GM18909 (cell line): ENCODE measurements around the gene FIBP.

Experiments used
- ATAC-seq: cut with Tn5 transposase; IDR thresholded peaks from one replicate; pipeline ENCODE4 v1.9.1; 2021; ENCODE audit warnings: mild to moderate bottlenecking; ENCODE audit not compliant: unreplicated experiment, poor library complexity

FIBP gene

DNA sequence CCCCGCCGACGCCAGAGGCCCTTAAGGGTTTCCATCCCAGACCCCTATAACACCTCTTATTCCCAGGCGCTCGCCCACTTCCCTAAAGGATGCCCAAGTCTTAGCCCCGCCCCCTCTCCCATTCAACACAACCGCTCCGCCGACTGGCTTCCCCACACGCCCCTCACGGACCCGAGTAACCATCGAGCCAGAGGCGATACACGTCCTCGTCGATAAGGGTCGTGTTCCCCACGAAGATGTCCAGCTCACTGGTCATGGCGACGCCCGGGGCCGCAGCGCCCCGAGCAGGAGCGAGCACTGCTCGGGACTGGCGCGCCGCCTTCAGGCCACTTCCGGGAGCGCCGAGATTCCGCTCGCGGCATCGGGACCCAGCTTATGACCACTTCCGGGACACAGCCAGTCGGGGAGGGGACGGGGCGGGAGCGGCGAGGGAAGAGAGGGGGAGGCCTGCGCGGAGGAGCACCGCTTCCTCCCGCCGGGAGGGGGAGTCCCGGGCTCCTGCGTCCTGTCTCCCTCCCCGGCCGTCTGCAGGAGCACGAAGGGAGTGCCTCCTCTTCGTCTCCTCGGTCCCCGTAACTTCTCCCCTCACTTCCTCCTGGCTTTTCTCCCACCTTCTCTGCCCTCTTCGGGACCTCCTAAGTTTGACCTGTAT is at the start of gene FIBP:
Gene FIBP (minus strand): TSS at position 309 of the 652 bp plus-strand sequence. CDS start 53 bp downstream, at position 256.
- peak; percentile 45 for ATAC-seq

- ATAC-seq: no peak
These were observed 49.5 kb upstream of the FIBP start for GRCh38 chr11:65937766-65938165.

GRCh38 chr11:65934014-65934413 is 45.7 kb upstream of the FIBP start:
- ATAC-seq: no peak

DNA sequence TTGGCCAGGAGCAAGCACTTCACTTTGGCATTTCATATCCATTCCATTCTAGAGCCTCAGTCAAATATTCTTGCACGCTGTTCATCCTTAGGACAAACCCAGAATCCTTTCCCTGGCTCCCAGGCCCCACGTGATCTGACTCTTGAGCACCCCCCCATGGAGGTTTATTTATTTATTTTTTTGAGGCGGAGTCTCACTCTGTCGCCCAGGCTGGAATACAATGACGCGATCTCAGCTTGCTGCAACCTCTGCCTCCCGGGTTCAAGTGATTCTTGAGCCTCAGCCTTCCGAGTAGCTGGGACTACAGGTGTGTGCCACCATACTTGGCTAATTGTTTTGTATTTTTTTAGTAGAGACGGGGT is 44.3 kb upstream of the FIBP start:
- ATAC-seq: no peak

DNA sequence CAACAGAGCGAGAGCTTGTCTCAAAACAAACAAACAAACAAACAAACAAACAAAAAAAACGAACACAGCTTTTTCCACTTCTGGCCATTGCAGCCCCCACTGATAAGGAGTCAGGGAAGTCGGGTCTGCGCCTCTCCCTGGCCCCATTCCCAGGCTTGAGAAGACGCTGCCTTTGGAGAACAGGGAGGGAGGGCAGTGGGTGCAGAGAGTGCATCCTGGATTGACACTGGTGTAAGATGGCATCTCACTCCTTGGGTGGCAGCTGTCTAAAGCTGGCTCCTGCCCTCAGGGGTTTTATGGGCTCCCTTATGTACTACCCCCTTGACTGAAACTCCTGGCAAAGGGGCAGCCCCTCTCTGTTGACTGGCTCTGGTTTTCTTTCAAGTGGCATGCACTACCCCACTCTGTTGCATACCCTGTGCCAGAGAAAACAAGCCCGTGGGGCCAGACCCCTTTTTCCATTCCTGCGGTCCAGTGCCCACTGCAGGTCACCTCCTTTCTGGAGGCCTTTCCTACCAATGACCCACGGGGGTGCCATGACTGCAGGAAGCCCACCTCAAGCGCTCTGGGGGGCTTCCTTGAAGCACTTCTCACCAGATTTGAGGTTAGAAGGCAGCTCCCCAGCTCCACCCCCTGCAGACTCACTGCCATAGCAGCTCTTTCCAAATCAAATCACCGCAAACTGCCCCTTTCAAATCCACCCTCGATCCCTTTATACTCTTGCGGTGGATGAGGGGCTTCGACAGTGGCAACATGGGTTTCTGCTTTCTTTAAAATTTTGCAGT is 43.7 kb upstream of the FIBP start:
- ATAC-seq: no peak

GRCh38 chr11:65928667-65929066 is 40.4 kb upstream of the FIBP start:
- ATAC-seq: no peak

DNA sequence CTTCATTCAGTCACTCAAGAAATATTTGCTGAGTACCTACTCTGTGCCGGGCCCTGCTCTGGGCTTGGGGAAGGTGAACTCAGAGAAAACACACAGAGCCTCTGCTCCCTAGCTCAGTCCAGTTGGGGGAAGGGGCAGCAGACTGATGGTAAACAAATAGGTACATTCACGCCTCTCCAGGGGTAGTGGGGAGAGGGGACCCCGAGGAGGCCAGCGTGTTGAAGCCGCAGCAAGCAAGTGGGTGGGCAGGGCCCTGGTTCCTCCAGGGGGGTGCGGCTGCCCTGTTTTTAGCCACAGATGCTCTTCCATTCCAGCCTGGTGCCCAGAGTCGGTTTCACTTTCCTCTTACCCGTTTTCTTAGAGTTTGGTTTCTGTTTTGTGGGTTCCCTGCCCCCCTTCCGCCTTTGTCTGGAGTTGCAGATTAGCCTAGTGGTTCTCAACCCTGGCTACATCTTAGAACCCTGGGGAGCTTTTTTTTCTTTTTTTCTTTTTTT is 39.7 kb upstream of the FIBP start:
- peak; percentile 72 for ATAC-seq

- no peak for ATAC-seq
These were observed 37.1 kb upstream of the FIBP start for GRCh38 chr11:65925397-65925796.

GRCh38 chr11:65922565-65922964 is 34.3 kb upstream of the FIBP start:
- ATAC-seq: no peak

DNA sequence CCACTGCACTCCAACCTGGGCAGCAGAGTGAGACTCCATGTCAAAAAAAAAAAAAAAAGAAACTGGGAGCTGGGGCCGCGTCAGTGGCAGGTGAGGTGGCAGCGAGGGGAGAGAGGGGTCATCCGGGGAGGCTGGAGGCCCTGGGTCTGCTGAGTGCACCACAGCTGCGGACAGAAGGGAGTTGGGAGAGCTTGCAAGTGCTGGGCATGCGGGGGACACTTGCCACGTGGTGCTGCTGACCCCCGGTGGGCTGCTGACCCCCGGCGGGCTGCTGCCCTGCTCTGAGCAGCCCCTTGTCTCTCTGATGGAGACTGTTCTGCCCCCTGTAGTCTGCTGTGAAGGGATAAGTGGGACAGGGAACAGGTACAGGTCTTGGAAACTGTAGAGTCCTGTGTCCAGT is 33.6 kb upstream of the FIBP start:
- ATAC-seq: no peak

DNA sequence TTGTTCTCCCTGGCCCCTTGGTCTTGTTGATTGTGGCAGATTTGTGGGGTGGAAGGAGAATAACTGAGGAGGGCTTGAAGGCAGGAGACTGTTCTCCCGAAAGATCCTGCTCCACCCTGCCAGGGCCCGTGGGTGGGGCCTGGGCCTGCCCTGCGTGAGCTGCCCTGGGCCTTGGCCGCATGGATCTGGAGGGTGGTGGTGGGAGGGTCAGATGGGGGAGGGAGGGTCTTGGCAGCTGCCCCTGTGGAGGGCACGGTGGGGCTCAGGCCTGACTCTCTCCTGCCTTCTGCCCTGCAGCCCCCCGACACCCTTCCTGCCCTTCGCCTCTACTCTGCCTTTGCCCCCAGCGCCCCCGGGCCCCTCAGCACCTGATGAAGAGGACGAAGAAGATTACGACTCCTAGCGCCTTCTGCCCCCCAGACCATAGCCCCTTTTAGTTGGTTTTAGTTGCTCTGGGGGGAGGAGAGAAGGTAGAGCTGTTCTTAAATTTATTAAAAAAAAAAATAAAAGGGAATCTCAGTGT is 32.8 kb upstream of the FIBP start:
- ATAC-seq: no peak

DNA sequence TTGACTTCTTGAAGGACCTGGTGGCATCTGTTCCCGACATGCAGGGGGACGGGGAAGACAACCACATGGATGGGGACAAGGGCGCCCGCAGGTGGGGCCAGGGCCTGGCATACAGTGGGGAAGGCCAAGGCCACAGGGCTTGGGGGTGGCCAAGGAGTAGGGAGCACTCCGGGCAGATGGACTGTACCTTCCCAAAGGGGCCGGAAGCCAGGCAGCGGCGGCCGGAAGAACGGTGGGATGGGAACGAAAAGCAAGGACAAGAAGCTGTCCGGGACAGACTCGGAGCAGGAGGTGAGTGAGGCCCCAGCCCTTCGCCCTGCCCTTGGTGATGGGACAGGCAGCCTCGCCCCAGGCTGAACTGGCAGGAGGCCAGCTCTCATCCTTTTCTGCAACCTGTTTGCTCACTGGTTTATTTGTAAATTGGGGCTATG is 32.1 kb upstream of the FIBP start:
- ATAC-seq: no peak

GRCh38 chr11:65919573-65920371 is 31.5 kb upstream of the FIBP start:
- peak; percentile 44 for ATAC-seq

DNA sequence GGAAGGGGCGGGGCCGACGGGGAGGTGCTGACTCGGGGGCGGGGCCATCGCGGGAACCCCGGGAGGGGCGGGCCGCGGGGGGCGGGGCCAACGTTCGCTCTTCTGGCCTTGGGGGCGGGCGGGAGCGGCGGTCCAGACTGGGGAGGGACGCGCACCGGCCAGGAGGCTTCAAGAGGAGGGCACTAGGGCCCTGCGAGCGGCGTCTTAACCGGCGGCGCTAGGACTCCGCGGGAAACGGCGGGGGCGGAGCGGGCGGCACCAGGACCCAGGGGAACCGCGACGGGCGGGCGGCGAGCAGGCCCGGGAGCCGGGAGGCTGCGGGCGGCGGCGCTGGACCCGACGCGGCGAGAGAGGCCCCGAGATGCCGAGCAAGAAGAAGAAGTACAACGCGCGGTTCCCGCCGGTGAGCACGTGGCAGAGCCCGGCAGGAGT is 30.9 kb upstream of the FIBP start, which contains the start of gene DRAP1:
Gene DRAP1 (plus strand): TSS at position 286 of the 432 bp plus-strand sequence. CDS start 76 bp downstream, at position 362.
- ATAC-seq: peak; percentile 83

DNA sequence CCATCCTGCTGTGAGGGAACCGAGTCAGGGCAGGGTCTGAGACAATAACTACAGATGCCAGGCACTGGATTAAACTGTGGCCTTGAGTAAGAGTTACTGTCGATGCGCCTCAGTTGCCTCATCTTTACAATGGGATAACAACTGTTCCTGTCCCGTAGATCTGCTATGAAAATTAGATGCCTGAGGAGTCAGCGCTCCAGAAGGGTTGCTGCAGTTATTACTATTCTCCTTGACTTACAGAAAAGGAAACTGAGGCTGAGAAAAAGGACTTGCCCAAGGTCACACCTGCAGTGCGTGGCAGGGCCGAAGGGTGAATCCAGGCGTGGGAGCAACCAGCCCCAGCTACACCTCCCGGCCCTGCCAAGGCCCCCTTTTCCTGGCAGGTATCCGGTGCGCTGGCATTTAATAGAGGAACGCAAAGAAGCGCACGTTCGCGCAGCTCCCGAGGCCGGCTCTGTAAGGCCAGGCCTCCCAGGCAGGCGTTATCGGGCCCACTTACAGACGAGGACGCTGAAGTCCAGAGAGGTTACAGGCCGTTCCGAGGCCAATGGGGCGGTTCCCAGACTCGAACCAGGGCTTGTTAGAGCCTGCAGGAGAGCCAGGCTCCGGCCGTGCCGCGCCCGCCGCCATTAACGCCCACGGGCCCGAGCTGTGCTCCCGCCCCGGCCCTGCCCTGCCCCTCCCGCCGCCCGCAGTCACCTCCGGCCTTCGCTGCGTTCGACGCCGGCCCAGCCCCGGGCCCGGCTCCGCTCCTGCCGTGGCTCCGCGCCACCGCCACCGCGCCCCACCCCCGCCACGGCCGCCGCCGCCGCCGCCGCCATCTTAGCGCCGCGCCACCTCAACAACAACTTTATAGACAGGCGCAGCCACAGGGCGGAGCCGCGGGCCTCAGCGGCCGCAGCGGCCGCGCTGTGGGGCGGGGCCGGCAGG is 30.2 kb upstream of the FIBP start, which contains the start of gene C11orf68:
Gene C11orf68 (minus strand): TSS at position 852 of the 930 bp plus-strand sequence. CDS start 31 bp downstream, at position 821.
- peak; percentile 41 for ATAC-seq

DNA sequence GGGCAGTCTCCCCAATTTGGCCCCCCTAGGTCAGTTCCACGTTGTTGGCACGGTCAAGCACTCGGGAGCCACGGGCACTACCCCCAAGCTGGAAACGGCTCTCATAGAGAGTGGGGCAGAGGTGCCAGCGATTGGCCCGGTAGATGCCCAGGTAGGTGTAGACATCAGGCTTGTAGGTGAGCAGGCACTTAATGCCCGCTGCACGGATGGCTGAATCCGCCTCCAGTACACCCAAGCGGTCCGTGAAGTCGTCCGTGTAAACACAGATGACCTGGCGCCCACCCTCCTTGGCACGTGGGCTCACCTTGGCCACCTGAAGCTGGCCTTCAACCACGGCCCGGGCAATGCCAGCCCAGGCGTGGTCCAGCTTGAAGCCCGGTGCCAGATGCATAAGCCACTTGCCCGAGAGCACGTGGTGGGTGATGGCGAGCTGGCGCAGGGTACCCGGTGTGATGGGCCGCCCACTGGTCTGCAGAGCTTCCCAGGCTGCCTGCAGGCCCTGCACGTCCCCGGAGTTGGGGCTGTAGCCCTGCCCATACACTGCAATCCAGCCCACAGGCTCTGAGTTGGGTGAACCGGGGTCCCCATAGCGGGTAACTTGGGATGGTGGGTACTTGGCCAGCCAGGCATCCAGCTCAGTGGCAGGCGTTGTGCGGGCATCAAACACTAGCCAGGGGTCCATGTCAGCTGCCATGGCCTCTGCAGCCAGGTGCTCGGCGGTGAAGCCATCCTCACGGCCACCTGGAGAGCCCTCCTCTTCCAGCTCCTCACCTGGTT is 29.4 kb upstream of the FIBP start:
- ATAC-seq: no peak

GRCh38 chr11:65917077-65917433 is 28.8 kb upstream of the FIBP start:
- no peak for ATAC-seq

DNA sequence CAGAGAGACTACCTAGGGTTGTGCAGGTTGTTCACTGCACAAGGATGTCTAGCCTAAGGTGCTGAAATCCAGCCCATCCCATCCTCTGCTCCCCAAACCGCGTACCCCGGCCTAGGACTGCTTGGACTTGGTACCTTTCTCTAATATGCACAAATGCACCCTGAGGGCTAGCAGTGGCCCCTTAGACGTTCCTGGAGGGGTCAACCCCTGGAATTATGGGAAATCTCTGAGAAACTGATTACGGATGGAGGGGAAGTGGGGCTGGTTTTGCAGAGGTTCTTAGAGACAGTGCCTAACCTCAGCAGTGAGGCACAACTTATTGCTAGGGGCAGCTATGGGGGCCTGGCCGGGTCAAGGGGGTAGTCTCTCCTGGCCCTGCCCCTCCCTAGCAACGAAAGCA is 28.1 kb upstream of the FIBP start:
- no peak for ATAC-seq

GRCh38 chr11:65915821-65916251 is 27.6 kb upstream of the FIBP start:
- ATAC-seq: no peak
